GM19099 (cell line): Measurements from ENCODE around the gene TRPM6.

Experiments
- POLR2A ChIP-seq: IDR thresholded peaks from 3 replicates; pipeline ENCODE4 v1.6.1; 2011; ENCODE audit warnings: low read depth; ENCODE audit not compliant: insufficient read length; ENCODE audit errors: extremely low read depth

Gene TRPM6, protein sequence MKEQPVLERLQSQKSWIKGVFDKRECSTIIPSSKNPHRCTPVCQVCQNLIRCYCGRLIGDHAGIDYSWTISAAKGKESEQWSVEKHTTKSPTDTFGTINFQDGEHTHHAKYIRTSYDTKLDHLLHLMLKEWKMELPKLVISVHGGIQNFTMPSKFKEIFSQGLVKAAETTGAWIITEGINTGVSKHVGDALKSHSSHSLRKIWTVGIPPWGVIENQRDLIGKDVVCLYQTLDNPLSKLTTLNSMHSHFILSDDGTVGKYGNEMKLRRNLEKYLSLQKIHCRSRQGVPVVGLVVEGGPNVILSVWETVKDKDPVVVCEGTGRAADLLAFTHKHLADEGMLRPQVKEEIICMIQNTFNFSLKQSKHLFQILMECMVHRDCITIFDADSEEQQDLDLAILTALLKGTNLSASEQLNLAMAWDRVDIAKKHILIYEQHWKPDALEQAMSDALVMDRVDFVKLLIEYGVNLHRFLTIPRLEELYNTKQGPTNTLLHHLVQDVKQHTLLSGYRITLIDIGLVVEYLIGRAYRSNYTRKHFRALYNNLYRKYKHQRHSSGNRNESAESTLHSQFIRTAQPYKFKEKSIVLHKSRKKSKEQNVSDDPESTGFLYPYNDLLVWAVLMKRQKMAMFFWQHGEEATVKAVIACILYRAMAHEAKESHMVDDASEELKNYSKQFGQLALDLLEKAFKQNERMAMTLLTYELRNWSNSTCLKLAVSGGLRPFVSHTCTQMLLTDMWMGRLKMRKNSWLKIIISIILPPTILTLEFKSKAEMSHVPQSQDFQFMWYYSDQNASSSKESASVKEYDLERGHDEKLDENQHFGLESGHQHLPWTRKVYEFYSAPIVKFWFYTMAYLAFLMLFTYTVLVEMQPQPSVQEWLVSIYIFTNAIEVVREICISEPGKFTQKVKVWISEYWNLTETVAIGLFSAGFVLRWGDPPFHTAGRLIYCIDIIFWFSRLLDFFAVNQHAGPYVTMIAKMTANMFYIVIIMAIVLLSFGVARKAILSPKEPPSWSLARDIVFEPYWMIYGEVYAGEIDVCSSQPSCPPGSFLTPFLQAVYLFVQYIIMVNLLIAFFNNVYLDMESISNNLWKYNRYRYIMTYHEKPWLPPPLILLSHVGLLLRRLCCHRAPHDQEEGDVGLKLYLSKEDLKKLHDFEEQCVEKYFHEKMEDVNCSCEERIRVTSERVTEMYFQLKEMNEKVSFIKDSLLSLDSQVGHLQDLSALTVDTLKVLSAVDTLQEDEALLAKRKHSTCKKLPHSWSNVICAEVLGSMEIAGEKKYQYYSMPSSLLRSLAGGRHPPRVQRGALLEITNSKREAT (N-terminal part only)

DNA sequence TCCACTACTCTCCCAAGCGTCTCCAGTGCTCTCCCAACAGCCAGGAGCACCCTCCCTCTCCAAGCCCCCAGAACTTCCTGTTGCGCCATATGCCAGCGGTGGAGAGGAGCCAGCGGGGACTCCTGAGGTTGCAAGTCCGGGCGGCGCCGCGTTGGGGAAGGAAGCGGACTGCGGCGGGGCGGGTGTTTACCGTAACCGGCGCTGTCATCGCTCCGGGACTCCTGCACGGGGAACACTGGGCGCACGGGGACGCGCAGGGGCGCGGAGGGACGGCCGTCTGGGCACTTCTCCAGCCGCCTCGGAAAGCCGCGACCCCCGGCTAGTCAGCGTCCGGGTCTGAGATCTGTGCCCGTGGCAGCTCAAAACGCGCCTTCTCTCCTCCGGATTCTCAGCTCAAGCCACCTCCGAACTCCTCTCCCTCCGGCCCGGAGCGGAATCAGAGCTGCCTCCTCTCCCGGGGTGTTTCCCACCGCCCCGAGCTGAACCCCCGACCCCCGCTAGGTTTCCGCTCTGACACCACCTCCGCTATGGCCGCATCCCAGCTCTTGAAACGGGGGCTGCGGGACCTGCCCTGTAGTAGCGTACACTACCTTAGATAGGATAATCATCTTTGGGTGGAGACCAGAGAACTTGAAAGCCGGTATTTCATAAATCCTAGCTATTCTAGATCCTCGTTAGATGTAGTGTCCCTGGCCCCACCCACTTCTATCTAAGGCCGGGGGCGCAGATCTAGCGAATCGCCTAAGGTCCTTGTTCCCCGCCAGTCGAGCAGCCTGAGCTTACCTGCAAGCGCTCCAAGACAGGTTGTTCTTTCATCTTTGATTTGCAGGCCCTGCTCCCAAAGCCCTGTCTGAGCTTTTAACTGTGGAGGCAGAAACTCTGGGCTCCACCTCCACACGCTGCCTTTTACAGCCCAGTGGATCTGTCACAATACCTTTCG is at the start of gene TRPM6:
TSS of gene TRPM6 (minus strand) at position 881 of the 940 bp plus-strand sequence. CDS start at position 816, 65 bp downstream.
- no peak for TF ChIP-seq POLR2A

DNA sequence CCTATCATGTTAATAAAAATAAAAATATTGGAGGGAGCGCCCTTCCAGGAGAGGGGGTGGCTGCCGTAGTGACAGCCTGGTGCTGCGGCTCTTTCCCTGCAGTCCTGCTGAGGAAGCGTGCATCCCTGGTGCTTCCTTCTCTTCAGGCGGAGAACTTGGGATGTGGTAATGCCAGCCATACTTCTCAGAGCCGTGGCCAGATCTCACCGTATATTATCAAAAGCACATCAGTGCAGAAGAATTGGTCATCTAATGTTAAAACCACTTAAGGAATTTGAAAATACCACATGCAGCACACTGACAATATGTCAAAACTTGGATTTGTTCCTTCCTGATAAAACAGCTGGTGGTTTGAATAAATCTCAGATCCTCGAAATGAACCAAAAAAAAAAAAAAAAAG is 47.3 kb upstream of the TRPM6 start:
- no peak for TF ChIP-seq POLR2A

DNA sequence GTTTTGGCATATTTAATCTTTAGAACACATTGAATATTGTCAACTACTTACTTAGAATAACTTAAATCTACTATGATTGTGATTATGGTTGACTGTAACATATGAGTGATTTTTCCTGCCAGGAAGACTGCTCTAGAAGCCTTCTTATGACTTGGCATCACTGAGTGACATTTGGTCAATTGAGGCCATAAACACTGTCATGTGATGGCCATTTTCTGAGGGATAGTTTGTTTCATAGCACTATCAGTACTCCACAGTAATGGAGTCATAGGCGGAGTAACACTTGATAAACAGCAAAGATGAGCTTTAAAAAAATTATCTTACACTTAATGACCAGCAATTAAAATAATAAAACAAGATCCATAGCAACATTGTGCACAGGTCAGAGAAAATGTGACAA is 34.0 kb upstream of the TRPM6 start:
- no peak for TF ChIP-seq POLR2A

DNA sequence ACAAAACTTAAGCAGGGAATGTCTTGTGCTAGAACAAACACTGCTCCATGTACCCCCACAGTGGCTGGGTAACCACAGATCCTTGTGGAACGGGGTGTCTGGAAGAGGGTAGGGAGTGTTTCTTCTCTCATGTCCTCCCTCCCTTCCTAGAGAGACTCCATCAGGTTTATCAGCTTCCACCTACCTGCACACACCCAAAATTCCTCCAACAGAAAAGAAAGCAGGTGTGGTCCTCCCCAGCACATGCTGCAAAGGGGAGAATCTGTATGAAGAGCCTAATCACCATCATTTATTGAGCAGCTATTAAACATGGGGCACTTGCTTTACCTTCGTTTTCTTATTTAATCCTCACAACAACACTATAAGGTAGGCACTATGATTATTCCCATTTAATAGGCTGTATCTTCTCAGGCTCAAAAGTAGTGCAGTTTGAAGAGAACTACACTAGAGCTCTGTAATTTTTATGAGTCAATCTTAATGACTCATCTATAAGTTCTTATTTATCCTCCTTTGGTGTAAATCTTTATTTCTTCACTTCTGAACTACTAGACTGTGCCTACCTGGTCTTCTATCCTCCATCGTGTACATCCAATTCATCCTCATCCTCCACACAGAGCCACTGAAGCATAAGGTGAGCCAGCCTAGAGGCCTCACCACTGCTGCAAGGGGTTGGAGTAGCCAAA is 33.4 kb upstream of the TRPM6 start:
- no peak for TF ChIP-seq POLR2A

DNA sequence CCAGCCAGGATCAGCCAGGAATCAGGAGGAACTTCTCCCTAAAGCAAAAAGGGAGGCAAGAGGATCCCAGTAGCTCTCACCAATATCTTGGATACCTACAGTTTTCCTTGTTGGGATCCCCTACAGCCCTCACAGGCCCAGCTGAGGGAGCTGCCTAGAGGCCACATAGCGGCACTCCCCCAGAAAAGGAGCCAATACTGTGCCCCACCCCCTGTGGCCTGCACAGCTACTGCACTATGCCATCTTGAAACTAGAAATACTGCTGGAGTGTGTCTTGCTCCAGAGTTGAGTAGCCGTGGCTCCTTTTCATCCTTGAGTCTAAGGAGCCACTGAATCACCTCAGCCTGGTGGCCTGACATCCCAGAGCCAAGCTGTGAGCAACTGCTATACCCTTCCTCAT is 22.3 kb upstream of the TRPM6 start:
- TF ChIP-seq POLR2A, result no peak

DNA sequence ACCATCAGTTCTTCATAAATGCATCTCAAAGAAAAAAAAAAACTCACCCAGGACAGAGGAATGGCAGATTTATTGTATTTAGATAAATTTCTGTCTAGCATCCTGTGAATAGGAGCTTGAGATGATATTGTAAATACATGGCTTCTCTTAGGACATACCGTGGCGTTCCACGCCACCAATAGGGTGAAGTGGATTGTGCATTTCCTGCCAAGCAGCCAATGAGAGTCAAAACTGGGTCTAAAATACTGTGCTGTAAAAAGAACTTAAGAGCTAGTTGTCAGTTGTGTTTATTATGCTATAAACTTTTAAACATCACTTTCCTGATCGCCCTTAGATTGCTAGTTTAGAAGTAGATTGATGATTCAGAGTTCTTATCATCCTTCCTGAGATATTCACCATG is 20.9 kb upstream of the TRPM6 start:
- no peak for TF ChIP-seq POLR2A

DNA sequence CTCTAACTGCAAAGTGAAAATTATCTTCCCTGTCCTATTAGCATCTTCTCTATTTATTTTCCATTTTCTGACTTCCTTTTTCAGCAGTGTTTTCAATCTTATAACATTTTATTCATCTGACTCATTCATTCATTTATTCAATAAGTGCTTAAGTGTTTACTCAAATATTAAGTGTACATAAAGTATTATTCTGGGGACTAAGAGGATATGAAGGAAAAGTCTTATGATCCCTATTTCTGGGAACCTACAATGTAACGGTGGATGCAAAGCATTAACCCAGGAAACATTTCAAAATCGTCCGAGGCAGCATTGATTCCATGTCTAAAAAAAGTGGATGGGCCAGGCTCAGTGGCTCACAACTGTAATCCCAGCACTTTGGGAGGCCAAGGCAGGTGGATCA is 19.4 kb upstream of the TRPM6 start:
- no peak for TF ChIP-seq POLR2A

DNA sequence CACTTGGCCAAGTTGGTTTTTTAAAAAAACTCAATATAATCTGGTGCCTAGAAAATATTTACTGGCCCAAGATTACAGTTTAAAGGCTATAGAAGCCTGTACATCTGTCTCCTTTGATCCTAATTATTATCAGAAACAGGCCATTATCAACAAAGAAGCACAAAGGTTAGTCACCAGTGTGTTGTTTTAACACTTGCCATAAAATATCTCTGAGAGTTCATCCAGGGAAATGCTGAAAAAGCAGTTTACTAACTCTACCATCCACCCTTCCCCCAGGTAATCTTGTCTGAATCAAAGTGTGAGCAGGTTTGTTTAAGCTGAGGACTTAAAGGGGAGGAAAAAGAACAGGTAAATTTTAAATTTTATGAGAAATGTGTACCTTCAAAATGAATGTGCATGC is 13.3 kb upstream of the TRPM6 start:
- TF ChIP-seq POLR2A, result no peak

DNA sequence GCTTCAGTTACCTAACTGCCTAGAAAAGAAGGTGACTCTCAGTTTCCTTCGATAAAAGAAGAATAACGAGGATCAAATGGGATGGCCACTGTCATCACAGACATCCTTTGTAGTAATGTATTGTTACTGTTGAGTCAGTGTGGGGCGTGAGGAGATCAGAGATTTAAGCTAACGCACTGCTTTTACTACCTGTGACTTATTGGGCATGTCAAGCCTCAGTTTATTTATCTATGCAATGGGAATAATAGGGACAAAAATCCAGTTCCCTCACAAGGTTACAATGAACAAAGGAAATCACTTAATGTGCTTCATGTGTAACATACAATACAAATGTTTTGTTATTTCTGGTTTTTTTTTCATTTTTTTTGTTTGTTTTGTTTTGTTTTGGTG is 255 bp upstream of the TRPM6 start:
- TF ChIP-seq POLR2A, result no peak

DNA sequence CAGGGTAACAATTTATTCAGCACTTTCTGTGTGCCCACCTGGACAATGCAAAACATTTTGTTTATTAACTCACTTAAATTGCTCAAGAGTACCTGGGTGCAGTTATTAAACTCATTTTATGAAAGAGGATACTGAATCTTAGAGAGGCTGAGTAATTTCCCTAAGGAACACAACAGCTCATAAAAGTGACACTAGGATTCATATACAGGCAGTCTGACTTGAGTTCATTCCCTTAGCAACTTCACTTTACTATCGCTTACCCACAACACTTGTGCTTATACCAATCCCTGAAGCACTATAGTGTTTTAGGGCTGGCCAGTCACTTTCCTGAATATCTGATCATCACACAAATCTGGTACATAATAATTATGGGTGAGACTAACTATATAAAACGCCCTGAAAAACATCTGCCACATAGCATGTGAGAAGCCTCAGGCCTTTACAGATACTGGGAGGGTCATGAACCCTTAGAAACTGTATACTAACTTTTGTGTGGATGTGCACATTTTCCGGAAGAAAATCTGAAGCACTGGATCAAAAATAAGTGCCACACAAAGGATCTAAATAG is 11.3 kb downstream of the TRPM6 start:
- no peak for TF ChIP-seq POLR2A

DNA sequence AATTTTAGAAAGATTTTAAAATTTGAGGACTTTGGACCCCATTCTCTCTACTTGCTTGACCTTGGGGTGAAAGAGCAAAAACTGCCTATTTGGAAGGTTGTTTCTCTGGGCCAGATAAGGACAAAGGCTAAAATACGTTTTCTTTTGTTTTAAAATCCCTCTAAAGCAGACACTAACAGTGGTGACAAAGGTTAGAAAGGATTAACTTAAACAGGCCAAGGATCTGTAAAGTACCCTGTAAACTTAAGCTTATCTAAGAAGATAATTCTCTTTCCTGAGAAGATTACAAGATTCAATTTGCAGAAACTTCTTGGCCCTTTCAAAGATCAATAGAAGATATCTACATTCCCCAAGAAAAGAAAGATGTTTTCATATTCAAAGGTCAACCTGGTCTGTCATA is 12.1 kb downstream of the TRPM6 start:
- no peak for TF ChIP-seq POLR2A

DNA sequence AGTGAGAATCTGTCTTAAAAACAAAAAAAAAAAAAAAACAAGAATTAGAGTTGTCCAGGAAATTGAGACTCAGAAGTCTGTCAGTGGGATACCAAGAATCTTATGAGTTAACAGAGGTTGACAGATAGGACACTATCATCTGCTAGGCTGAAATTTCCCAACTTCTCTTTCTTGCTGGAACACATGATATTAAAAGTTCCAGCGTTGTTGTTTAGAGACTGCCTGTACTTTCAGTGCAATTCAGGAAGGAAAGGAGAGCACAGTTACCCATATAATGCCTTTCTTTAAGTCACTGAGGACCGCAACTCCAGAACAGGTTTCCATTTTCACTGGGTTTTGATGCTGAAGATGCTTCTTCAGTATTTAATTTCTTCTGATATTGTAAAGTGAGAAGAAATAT is 13.5 kb downstream of the TRPM6 start:
- TF ChIP-seq POLR2A, result no peak

DNA sequence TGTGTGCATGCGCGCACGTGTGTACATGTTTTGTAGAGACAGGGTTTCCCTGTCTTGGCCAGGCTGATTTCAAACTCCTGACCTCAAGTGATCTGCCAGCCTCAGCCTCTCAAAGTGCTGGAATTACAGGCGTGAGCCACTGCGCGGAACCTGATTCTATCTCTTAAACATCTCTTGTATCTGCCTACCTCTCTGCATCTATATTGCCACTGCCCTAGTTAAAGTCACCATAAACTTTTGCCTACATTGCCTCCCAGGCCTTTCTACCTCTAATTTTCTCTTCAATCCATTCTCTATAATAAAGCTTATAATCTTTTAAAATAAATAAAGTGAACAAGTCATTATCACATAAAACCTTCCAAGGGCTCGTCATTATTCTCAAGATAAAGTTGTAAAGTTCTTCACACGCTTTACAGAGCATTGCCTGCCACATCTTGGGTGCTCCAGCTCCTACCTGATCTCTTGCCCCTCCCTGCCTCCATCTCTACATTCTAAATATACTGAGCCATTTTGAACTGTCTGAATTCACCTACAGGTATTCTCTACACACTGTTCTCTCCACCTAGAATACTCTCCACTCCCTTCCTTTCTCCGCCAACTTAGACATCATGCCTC is 15.0 kb downstream of the TRPM6 start:
- TF ChIP-seq POLR2A, result no peak

DNA sequence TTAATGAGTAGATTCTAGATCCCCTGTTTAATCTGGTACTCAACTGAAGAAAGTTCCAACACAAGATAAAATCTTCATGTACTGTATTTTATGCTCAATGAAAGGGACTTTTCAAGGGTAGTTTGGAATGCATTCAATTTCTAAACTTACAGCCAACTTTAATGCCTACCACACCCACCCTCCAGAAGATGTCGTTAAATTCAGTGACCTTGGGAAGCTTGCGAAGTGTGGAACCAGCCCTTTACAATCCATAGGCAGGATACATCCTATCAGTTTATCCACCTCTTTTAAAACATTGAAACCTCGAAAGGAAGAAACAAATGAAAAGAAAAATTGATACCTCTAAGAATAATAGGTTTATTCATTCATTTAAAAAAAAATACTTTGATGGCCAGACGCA is 20.2 kb downstream of the TRPM6 start:
- TF ChIP-seq POLR2A, result no peak
